HPDE6-E6E7 (cell line): Measurements from ENCODE around the gene SCD5.

Experiments
- DNase-seq: peaks from one replicate; pipeline ENCODE4 v3.0.0; 2011; ENCODE audit warnings: missing footprints; ENCODE audit errors: extremely low spot score

The SCD5 gene

DNA sequence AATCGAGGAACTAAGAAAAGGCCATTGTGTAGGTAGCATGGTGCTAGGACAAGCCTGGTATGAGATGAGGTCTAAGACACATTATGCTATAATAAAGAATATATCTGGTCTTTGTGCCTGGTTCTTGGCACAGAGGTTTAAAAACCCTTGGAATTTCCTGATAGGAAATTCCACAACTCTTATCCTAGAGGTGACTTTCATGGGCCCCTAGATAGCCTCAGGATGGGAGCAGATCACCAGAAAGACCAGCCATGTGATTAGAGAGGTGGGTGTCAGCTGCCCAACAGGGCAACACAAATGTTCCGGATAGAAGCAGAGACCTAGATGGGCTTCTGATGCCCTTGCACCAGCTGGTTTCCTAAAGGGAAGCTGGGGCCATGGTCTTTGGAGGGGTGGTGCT is 107.2 kb downstream of the SCD5 start:
- DNase-seq = no peak

DNA sequence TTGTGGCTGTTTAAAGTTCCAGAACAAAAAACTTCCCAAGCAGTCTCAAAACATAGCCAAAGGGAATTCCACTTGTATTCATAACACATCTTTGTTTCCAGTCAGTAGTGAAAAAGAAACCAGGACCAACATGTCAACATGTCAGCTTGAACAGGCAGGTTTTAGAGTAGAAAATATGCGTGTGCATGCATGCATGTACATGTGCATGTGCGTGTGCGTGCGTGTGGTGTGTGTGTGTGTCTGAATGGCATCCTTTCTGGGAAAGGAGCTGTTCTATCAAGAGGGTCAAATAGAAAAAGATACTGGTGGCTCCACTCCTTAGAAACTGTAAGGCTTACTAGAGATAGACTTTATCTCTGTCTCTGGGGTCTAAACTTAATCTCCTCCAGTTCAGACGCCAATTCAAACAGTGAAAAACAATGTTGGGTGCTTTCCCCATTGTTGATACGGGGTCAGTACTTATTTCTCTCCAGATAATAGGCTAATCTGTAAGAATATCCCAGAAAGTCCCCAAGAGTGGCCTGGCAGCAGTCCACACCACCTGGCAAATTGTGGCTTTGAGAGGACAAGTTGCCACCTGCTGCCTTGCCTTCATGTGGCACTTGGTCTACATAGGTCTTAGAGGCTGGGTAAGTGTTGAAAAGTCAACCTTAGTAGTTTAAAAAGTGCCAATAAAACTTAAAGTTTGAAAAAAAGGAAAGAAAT is 110.4 kb downstream of the SCD5 start:
- no peak for DNase-seq

DNA sequence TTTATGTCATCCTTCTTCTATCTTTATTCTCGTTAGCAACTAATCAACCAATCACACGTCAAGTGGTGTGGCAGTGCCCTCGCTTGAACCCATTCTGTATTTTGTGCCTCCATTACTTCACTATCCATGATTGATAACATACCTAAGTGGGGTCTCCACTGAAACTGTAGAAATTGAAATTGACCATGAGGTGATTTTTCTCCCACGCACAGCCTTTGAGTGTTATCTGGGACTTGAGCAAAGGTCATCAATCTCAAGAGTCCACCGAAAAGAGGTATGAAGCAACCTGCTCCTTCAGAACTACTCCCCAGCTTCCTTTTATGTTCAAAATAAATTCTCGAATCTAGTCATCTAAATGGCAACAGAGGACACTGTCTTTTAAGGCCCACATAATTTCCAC is 111.1 kb downstream of the SCD5 start:
- DNase-seq = no peak

DNA sequence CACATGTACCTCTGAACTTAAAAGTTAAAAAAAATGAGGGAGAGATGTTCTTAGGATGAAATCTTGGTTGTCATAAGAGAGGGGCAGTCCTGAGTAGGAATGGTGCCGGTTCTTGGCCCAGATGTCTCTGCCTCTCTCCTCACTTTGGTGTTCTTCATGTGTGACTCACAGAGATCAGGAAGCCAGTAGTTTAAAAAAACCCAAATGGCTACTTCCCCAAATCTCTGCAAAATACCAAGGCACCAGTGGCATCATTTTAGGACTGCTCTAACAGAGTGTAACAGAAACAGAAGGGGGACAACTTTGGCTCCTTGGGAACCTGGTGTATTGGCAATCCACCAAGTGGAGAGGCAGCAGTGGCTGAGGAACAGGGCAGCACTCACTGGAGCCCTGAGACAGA is 116.8 kb downstream of the SCD5 start:
- no peak for DNase-seq

DNA sequence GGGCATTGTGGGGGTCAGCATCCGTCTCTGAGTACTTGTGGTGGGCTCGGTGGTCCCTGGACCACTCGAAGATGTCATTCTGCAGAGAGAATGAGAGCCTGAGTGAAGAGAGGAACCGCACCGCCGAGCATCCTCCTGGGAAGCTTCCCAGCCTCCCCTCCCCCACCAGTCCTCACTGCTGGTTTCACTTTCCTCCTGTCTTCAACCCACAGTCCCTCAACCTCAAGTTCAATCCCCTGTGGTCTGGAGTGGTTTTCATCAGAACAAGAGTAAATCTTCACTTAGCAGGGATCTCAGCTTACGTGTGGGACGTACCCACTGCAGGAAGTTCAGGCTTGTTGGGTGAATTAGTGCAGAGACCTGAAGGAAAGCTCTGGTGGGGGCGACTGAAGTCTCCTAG is 117.8 kb downstream of the SCD5 start:
- DNase-seq = no peak

DNA sequence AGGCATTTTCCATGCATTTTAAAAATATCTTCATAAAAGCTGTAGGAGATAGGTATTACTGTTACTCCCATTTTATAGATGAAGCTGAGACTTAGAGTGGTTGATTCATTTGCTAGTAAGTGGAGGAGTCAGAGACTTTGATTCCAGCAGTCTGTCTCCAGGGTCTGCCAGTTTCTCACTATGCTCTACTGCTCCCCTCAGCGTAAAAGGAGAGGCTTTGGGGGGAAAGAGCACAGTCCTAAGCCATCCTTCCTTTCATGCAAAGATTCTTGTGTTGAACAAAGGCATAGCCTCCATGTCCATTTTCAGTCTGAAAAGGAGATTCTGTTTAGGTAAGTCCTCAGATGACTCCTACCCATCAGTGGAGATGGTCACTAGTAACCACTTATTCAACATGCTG is 119.1 kb downstream of the SCD5 start:
- DNase-seq = no peak

DNA sequence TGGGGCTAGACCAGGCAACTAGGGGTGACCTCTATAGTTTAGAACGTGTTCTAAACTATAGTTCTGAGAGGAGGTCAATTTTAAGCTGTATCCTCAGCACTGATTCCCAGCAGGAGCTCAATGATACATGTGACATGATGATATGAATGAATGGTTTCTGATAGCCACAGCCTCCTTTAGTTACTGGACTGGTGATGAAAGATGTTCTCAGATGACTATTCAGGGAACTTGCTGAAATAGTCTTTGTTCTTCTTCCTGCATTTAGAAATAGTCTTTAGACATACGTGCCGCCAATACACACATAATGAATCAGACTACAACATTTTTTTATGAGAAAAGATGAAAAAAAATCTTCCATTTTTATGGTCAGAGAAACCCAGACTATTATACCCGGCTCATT is 120.5 kb downstream of the SCD5 start:
- no peak for DNase-seq

DNA sequence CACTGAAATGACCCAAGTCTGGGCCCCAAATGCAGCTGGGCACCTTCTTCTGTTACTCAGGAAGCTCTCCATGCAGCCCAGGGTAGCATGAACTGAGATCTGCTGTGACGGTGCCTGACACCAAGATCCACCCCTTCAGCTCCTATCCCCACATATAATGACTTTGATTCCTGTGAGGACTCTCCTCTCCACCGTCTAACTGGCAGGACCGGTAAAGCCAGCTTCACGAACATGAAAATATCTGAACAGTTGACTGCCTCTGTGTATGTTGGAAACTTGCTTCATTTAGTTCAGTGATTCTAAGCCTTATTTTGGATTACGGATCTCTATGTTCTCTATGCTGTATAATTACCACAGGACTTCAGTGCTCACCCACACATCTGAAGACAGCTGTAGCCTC is 121.3 kb downstream of the SCD5 start:
- no peak for DNase-seq

DNA sequence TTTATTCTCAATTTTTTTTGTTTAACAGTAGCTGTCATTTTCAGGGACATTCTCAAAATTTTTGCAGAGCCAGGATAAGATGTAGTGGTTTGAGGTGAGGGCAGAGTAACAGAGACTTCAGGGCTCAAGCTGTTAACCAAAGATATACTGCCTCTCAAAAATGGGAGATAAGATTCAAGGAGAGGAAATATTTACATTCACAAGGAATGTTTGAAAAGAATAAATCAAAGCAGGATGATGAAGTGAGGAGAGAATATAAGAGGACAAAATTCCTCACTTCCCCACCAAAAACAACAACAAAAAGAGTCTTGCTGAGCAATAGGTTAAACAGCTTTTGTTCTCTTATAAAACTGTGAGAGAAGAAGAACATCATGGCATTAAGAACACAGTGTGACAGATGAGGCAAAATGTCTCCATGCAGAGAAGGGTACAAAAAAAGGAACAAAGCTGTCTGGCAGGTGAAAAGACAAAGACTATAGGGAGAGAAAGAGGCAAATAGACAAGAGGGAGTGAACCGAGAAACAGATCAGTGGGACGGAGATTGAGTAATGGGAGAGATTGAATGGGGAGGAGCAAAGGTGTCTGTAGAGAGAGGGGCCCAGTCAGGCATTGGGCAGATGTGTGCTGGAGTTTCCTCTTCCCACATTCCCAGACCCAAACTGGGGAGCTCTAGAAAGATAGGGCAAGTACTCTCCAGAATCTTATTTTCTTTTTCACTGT is 130.7 kb downstream of the SCD5 start:
- DNase-seq = no peak

DNA sequence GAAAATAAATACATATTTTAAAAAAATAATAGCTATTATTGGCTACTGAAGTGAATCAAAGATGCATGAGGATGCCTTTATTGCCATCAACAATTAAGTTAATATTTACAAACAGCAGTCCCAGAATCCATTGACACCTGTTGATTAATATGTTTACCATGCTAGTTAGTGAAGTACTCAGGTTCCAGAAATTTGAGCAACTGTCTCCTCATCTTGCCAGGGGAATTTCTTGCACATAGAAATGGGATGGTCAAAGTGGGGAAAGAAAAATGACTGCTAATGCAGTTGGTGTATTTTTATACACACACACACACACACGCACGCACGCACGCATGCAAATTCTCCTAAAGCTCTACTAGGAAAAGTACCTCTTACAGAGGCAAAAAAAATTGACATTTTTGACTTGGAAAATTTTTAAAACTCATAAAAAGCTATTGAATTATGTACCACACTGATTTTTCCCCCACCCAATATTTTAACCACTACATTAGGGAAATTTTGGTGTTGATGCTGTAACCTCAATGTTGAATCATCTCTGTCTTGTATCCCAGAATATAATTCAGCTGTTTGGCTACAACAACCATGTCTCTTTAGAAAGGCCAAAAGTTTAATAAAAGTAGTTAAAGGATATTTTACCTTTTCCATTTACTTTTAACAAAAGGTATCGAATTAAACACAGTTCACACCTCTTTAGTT is 131.5 kb downstream of the SCD5 start:
- no peak for DNase-seq

DNA sequence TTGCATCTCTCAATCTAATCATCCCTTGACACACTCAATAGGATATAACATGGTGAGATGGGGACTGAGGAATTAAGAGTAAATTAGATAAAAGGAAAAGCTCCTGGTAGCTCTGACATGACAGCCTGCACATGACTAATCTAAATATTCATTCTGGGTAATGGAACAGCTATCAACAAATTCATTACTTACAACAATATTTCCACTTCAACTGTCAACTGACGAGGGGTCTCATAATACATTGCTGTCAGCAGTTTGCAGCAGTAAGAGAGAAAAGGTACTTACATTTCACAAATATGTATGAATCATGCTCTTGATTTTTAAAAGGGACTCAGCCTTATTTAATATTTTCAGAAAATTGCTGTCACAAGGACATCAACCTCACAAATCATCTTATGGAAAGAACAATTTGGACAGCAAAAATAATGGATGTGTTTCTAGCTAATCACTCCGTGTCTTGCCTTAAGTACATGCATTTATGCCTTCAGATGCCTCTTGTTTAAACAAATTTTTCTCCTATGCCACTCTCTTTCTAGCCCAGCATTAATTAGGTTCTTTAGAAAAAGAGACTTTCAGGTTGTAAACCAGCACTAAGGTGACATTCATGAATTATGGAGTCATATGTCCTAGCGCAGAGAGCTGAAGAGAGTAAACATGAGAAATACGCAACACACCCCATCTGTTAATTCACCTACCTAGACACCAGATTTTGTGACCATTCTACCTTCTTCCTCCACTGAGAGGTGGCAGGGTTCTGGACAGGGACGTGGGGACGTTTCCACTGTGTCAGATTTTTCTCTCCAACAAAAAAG is 137.2 kb downstream of the SCD5 start:
- DNase-seq = no peak

DNA sequence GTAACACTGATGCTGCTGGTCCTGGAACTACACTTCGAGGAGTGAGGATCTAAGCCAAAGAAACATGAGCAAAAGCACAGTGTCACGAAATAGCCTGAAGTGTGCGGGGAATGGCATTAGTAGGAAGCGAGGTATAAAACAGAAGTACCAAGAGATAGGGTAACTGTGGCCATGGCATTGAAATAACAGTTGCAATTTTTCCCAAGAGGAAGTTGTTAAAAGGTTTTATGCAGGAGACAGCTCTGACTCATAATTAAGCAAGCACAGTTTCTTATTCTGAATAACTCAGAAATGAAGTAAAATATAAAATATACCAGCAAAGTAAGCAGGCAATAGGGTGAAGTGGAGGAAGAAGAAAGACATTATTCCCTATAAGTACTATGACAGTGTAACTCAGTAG is 146.5 kb downstream of the SCD5 start:
- DNase-seq = no peak

DNA sequence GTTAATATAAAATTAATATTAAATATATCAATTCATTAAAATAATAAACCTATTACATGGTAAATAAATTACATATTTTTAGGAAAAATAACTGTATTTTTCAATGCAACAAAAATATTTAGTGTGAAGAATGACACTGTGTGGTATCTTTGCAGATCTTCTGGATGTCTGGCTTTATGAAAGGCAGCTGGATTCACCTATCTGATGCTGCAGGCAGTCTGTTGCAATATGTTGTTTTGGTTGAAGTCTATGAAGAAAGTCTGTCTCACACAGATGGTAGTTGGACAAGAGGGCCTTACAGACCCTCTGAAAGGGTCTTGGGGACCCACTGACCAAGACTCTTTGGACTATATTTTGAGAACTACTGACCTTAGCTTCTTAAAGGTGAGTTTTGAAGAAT is 147.7 kb downstream of the SCD5 start:
- no peak for DNase-seq

DNA sequence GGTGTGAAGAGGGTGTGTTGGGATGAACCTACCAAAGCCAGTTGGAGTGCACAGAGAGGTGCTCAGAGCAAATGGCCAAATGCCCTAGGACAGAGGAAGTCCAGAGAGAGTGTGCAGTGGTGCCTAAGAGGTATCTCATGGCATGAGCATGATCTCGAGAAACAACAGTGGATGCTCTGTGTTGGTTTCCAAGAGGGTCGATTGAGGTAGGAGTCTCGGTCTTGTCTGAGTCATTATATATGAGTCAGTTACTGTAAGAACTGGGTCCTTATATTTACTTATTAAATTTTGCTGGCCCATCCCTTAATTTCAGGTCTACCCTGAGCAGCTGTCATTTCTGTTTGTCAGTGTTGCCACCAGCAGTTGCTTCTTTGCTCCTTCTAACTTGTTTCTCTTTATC is 150.2 kb downstream of the SCD5 start:
- no peak for DNase-seq

DNA sequence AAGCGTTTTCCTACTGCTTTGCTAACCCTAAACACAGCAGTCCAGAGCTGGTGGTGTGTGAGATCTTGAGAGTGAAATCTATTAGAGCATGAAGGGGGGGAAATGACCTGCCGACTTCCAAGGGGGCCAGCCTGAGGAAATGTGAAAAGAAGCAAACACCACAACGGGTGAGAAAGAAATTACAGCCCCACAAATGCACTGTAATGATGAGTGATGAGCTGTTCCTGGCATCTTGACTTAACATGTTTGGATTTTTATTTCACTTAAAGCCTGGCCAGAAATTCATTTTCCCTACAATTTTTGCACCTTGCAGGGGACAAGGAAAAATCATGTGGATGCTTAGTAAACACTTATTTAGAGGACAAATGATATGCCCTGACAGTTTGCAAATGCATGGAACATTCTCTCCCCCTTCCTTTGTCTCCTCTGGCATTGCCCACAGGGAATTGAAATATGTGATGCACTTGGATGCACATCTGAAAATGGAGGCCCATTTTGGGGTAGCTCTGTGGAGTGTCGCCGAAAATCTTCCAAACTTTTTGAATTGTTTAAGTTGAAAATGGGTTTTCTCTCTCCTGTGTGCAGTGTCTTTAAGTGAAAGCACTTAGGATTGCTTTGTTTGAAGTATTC is 152.5 kb downstream of the SCD5 start:
- no peak for DNase-seq

DNA sequence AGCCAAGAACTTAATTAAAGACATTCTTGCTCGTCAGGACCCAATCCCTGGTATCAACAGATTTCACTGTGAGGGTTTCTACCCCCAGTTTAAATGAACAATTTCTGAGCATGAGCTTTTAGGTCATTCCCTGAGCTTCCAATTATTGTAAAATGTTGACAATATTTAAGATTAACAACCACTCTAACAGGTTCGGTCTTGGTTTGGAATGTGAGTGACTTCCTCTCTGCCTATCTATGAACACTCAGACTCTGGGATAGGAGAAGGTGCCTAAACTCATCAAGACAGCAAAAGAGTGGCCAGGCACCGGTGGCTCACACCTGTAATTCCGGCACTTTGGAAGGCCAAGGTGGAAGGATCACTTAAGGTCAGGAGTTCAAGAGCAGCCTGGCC is 153.9 kb downstream of the SCD5 start:
- DNase-seq = no peak

DNA sequence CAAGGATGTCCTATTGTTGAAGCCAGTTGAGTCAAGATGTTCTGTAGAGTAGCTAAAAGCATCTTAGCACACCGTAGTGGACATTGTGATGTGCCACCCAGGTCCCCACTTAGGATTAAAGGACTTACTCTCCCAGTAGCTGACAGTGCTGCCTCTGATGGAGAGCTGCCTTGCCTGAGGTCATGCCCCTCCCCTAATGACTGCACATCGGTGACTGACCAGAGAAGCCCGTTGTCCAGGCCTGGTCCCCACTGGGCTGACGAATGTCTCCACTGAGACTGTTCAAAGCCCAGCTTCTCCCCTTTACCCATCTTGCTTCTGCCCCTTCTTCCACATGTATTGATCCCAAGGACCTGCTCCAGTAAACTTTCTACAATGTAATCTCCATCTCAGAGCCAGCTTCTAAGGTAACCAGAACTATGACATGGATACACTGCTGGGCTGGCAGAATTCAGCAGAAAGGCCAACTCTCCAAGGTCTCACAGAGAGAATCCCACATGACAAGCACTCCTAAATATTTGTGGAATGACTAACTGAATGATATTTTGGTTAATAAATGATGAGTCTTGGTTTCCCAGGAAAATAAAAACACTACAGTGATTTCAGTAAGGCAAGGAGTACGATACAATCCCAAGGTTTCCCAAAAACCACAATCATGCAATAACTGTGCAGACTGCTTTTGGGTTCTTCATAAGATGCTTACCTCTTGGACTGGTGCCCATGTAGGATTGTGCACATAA is 154.4 kb downstream of the SCD5 start:
- DNase-seq = no peak

DNA sequence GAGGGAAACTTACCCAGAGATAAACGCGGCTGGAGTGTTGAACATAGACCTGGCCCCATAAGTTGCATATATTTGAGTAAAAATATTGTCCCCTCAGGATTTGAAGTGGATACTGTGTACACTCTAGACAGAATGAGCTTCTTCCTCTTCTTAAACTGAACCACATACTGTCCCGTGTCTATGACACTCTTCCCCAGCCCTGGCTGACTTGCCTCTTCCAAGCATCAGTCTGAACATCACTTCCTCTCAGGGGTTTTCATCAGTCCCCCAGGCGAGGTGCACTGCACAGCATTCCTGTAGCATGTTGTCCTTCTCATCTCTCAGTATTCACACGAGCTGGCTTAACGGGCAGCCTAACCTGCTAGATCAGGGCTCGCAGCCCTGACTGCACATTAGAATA is 156.3 kb downstream of the SCD5 start:
- DNase-seq = no peak

DNA sequence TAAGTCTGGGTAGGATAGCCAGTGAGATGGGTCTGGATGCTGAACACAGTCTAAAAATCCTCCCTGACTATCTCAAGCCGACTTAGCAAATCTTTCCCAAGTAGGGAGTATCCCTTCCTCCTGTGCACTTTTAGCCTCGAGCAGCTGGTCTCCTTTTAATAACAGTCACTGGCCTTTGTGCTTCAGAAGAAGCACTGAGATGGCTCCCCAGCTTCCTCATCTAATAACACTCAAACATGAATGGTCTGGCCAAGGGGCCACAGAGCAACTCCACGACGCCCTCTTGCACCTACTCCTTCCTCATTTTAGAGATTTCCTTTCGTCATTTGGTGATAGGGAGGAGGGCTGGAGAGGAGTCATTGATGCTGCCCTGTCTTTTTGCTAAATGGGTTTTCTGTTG is 158.1 kb downstream of the SCD5 start:
- no peak for DNase-seq

DNA sequence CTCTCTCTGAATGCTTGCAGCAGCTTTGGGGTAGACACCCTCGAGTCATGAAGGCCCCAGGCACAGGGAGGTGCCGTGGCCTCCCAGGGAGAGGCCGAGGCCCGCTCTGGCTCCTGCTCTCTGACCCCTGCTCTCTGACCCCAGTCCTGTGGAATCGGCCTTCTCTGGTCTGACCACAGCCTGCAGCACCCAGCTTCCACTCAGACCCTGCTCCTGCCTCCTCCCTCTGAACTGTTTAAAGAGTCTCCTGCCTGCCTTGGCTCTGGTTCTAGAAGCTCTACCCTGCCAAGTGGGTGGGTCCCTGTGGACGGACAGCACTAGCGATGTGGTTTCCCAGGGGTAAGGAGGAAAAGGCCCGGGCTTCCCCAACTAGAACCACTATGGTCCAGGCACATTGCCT is 158.6 kb downstream of the SCD5 start:
- DNase-seq = no peak

DNA sequence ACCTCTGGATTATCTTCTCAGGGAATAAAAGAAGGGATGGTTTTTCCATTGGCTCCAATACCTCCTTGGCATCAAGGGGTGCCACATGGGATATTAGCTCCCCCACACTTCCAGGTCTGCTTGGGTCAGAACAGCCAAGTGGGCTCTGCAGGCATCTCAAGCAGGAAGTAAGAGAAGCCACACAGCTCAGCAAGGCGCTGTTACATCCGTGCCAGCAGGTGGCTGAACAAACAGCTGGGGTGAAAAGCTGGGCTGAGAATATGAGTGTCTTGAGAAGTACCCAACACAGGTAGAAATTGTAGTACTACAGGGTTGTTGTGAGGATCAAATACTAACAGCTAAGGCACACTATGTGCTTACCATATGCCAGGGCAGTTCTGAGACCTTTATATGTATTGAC is 160.1 kb downstream of the SCD5 start:
- DNase-seq = no peak
